NOMO-1 treated with dmso at 0.1 percent for 144 hours (cell line): ENCODE measurements around the gene SORCS2.

Experiments used
- DNase-seq: peaks from one replicate; lab custom pipeline; 2025; ENCODE audit not compliant: unreplicated experiment; lab: John Stamatoyannopoulos, UW

SORCS2 gene

GRCh38 chr4:7185487-7186030, 6.8 kb upstream of the SORCS2 start:
- no peak for DNase-seq

- no peak for DNase-seq
Observed at GRCh38 chr4:7186031-7186430, 6.3 kb upstream of the SORCS2 start.

DNA sequence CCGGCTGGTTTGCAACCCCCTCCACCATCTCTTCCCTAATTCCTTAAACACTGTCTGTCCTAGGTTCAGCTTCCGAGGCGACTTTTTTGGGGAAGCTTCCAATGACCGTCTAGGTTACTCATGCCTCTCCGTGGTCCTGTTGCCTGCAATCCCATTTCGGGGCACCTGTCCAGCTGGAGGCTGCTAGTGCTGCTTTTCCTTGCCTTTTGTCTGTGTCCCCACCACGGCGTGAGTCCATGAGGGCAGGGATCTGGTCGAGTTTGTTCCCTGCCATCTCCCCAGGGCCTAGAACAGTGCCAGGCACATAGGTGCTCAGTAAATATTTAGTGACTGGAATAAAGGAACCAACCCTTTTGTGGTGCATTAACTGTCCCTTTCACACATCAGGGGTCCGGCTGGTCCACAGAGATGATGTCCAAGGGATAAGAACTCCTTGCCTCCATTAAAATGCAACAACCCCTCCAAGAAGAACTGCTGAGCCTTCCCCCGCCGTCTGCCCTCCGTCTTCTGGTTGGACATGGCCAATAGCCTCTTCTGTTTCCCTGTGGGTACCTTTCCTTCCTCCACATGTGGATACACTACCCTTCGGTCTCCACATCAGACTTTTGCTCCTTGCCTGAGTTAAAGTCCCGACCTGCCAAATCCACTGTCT, 5.7 kb upstream of the SORCS2 start:
- DNase-seq = no peak

- DNase-seq = no peak
Observed at GRCh38 chr4:7187168-7187535, 5.2 kb upstream of the SORCS2 start.

DNA sequence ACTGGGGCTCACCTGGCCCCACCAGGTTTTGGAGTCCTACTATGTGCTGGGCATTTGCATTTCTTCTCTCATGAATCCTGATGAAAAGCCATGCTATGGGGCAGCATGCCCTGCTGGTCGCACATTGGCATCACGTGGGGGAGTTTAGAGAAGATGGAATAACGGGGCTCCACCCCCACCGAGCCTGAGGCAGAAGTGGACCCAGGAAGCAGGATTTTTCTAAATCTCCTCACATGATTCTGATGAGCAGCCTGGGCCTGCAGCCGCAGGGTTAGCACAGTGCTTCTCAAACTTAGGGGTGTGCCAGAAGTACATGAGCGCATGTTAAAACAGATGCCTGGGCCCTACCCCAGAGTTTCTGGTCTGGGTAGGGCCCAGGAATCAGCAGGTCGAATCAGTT, 4.6 kb upstream of the SORCS2 start:
- DNase-seq = no peak

DNA sequence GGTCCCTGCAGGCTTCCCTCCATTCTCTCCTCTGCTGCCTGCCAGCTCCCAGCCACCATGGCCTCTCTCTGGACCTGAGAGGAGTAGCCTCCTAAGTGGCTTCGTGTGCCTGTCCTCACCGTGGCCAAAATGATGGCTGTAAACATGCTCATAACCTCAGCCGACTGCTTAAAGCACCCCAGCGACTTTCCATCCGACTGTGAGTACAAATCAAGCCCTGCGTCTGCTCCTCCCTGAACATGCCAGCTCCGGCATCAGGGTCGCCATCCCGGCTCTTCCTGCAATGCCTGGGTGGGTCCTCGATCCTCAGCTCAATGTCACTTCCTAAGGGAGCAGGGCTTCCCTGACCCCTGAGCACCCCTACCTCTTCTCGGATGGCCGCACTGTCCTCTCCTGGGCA, 3.3 kb upstream of the SORCS2 start:
- DNase-seq = no peak

DNA sequence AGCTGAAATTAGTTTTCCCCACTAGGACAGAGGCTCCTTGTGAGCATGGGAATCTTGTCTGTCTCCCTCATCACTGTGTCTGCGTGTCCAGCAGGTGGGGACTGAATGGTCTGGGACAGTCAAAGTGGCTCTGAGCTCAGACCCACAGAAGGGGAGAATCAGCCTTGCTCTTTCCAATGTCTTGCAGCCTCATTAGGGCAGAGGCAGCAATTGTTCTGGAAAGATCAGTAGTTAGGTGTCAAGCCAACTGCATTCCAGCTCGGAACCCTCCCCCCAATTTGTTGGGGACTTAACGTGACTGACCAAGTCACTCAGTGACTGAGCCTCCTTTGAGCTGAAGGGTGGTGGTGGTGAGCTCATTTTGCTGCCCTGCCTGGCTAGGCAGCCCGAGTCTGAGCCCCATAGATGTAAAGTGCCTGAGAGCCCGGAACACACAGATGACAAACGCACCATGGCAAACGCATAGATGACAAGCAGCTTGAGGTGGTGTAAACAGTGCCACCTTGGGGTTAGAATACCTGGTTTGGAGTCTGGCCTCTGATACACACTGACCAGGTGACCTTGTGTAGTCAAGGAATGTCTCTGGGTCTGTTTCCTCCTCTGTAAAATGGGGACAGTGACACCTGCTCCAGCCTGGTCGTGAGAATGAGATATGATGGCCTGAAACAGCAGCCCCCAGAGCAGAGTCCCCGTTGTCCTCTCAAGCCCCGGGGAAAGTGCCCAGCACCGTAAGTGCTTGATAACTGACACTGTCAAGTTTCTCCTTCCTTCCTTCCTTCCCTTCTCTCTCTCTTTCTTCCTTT, 2.7 kb upstream of the SORCS2 start:
- DNase-seq = no peak

DNA sequence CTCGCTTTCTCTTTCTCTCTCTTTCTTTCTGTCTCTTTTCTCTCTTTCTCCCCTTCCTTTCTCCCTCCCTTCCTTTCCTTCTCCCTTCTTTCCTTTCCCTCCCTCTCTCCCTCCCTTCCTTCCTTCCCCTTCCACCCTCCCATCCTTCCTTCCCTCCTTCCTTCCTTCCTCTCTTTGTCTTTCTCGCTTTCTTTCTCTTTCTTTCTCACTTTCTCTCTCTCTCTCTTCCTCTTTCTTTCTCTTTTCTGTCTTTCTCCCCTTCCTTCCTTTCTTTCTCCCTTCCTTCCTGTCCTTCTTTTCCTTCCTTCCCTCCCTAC, 2.1 kb upstream of the SORCS2 start:
- no peak for DNase-seq

DNA sequence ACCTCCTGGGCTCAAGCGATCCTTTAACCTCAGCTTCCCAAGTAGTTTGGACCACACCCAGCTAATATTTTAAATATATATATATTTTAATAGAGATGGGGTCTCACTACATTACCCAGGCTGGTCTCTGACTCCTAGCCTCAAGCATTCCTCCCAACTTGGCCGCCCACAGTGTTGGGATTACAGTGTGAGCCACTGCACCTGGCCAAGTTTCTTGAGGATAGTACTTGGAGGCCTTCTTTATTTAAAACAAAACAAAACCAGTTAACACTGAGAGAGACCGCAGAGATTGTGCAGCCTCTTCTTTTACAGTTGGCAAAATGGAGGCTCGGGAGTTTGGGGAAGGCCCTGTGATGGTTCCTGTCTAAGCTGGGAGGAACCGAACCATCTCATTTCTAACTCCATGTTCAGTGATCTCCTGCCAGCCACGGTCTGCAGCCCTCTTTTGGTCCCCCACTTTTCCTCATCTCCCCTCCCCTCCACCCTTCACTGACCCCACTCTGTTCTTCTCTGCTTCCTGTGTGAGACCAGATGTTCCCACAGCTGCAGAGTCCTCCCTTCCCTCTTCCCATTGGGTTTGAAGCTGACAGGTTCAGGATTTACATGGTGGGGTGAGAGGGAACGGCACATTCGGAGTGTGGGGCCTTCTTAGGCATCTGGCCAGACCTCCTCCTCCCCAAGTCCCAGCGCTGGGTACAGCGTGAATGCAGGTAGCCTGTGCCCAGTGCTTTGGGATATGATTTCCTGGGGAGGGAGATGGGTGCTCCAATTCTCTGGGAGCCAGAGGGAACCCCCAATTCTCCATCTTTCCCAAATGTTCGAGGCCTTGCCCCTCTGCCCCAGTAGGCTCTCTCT, 1.4 kb upstream of the SORCS2 start:
- no peak for DNase-seq

DNA sequence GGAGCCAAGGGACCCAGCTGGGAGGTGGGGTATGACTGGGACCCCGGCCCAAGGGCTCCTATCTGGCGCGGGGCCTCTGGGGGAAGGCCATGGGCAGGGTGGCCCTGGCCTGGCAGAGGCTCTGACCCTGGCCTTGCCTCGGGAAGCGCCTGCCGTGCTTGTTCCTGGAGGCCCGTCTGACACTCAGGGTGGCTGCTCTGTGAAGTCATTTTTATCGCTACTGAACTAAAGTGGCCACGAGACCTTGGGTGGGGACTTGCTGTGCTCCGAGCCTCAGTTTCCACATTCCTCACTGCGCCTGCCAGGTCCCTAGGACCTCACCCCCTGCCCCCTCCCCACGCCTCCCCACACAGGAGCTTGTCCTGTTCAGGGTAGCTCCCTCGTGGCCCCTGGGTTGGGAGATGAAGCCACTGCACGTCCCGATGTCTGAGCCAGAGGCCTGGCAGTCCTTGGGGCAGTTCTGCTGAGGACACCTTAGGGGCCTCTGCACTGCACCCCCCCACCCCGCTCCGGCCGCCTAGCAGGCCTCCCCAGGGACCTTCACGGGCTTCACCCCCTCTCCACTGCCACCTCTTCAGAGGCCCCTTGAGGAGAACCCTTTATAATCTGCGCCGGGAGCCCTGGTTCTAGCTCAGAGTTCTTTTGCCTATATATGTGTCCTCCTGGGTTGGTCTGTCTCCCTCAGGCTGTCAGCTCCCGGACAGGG, 639 bp upstream of the SORCS2 start:
- DNase-seq = no peak

GRCh38 chr4:7193030-7193958, 956 bp downstream of the SORCS2 start:
- no peak for DNase-seq

DNA sequence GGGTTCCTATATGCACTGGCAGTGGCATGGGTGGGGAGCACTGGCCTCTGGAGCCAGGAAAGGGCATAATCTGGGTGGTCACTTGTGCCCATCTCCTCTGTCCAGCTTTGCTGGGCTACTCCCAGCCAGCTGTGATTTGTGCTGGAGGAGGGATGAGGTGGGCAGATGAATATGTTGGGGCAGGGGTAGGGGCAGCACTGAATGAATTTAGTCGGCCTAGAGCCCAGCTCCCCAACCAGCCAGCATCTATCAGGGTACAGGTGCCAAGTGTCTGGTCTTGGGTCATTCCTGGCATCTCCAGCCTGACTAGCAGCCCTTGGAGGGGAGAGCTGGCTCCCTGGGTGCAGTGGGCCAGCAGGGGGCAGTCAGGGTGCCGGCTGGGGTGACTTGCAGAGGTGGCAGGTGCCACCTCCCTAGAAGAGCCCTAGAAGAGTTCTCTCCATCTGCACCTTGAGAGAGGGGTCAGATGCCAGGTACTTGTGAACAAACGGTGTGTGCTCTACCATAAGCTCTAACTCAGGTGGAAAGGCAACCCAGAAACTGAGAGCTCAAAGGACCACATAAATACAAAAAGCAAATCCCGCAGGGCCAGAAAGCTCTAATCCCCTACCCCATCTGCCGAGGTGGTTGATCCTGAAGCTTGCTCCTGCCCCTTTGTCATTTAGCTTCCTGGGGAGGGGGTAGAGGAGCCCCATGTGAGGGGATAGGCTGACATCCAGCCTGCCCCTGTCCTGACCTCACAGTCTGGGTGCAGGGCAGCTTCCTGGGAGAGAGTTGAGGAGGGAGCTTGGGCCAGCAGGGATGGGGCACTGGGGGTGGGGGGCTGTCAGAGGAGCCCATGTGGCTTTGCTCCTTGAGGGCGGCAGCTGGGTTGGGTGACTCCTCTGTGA, 2.2 kb downstream of the SORCS2 start:
- DNase-seq = no peak

- no peak for DNase-seq
Observed at GRCh38 chr4:7195141-7195515, 2.8 kb downstream of the SORCS2 start.

DNA sequence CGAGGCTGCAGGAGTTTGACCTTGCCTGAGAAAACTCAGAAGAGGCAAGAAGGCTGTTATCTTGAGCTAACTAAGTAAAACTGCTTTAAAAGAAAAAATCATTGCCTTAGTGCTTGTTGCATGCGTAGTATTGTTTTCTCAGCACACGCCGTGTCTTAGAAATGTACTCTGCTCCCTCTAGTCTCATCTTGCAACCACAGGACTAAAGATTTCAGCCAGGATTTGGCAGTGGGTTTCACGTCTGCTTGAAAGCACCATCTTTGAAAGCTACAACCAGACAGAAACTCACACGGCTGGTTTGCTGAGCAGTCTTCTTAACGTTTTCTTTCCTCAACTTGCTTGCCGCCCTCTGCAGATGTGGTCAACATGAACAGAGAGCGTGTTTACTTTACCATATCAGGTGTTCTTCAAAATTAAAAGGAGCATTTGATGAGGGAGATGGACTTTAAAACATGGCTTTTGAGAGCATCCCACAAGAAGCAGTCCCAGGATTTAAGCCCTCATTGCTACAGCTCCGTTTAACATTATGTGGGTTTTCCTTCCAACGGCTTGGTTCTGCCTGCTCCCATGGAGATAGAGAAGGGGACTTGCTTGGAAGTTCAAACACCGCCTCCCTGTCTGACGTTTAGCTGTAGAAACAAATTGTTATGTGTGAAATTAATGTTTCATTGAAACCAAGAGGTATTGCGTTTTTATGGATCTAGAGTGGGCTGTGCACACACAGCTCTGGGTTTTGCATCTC, 3.4 kb downstream of the SORCS2 start:
- no peak for DNase-seq

DNA sequence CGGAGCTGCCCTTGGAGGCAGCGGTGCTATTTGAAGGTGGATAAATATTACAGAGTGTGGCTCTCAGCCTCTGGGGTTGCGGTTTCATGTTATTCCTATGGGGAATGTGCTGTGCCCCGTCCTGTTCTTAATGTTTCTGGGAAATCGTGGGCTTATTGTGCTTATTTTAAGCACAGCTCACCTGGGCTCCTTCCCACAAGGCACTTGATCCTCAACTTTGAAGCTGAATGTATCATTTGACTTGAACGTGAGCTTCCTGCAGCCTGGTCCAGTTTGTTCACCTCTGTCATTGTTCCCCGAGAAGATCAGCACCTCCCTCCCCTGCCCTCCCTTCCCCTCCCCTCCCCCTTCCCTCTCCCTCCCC, 3.9 kb downstream of the SORCS2 start:
- no peak for DNase-seq

DNA sequence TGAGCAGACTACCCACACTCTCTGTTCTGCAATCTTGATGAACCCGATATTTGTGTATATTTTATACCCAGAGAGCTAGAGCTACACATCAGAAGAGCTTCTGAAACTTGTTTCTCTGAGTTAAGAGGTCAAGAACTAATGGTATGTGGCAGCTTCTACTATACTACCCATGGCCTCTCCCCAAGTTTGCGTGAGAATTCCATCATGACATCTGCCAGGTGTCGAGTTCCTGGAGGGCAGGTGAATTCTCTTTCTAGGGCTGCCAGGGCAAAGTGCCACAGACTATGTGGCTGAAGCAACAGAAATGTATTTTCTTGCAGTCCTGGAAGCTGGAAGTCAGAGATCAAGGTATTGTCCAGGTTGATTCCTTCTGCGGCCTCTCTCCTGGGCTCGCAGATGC, 4.4 kb downstream of the SORCS2 start:
- no peak for DNase-seq

DNA sequence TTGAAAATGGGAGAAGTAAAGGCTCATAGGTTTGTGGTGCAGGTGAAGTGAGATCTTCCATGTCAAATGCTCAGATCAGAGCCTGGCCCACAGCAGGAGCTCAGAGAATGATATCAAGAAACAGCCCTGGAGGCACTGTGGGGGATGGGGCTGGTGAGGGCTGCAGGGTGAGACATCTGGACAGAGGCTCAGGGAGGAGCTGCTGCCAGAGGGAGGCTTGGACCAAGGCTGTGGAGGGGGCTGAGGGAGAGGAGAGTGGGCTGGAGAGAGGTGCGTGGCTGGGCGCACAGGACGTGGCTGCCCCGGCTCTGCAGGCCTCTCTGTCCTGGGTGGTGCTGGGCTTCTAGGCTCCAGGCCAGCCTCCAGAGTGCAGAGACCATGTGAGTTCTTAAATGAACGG, 5.6 kb downstream of the SORCS2 start:
- DNase-seq = no peak

DNA sequence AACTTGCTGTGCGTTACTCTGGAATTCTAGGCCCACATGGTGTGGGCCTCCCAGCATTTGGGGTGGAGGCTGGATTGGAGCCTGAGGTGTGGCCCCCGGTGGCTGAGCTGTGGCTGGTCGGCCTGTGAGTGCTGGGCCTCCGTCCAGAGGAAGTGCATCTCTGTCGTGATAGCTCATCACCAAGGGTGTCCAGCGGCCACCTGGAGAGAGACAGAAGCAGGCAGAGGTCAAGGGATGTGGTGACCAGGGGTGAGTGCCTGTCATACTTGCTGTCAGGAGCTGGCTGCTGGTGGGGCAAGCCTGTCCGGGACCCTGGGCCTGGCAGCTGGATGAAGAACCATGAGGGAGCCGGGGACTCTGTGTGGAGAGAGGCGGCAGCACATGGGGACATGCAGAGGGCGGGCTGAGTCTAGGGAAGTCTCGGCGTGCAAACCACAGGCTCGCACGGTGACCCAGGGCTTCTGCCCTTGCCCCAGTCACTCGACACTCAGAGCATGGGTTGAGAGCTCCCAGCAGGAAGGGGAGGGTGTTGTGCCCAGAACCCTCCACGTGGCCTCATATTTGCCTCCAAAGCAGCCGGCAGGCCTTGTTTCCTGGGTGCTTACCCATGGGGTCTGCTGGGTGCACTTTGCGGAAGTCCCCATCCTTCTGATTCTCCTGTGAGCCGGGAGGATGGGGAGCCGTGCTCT, 6.2 kb downstream of the SORCS2 start:
- no peak for DNase-seq
